PC-3 (cell line): ENCODE data around the gene CHPT1. TPM values are rescaled to one million over a fixed set of nuclear protein-coding genes. Genes with fewer than 3 reads are reported as not detected.

ENCODE experiments used
- ATAC-seq: fragments of 200-7000 bp; cut with Tn5 transposase; 2 replicates; pipeline ENCODE4 v1.9.1; 2020; ENCODE audit warnings: mild to moderate bottlenecking, moderate library complexity
- BruUV-seq: library from RNA; stranded (reverse); fragments of 400-500 nt; replicated peaks from 2 replicates; lab custom pipeline; 2021; lab: Mats Ljungman, UMichigan
- CTCF ChIA-PET: fragments of 300-600 bp; sonication (Branson Sonifier 250); formaldehyde crosslinking; loops from one replicate; lab custom pipeline; 2022; ENCODE audit warnings: antibody characterized with exemption; lab: Charles Lee
- POLR2A ChIA-PET: fragments of 300-600 bp; sonication (Branson Sonifier 250); formaldehyde crosslinking; loops from one replicate; lab custom pipeline; 2022; ENCODE audit warnings: antibody characterized with exemption; ENCODE audit not compliant: unreplicated experiment; lab: Charles Lee
- DNase-seq: peaks from one replicate; pipeline ENCODE4 v3.0.0-alpha.2; 2015
- H2AFZ ChIP-seq: fragments of 300-600 bp; sonication (generic); 2 replicates; pipeline ENCODE4 v1.6.0; 2016; ENCODE audit warnings: antibody characterized with exemption, low read length
- H3F3A ChIP-seq: fragments of 300-600 bp; sonication (generic); one replicate; pipeline ENCODE4 v1.6.0; 2017; ENCODE audit warnings: antibody characterized with exemption, low read length, control low read depth, mild to moderate bottlenecking; ENCODE audit not compliant: unreplicated experiment
- H3K27ac ChIP-seq: fragments of 300-600 bp; sonication (generic); 2 replicates; pipeline ENCODE4 v1.5.1; 2016; ENCODE audit warnings: mild to moderate bottlenecking, low read length
- H3K27me3 ChIP-seq: fragments of 300-600 bp; sonication (generic); 2 replicates; pipeline ENCODE4 v1.6.1; 2016; ENCODE audit warnings: low read length, mixed read lengths
- H3K36me3 ChIP-seq: fragments of 300-600 bp; sonication (generic); 2 replicates; pipeline ENCODE4 v1.6.1; 2016; ENCODE audit warnings: low read depth, mixed run types, low read length, mixed read lengths
- H3K4me1 ChIP-seq: fragments of 300-600 bp; sonication (generic); 2 replicates; pipeline ENCODE4 v1.5.1; 2016; ENCODE audit warnings: low read length; ENCODE audit not compliant: insufficient read depth
- H3K4me2 ChIP-seq: fragments of 300-600 bp; sonication (generic); 2 replicates; pipeline ENCODE4 v1.6.0; 2016; ENCODE audit warnings: low read length
- H3K4me3 ChIP-seq: fragments of 300-600 bp; sonication (generic); 2 replicates; pipeline ENCODE4 v1.5.1; 2016; ENCODE audit warnings: mild to moderate bottlenecking, low read length, mixed read lengths
- H3K79me2 ChIP-seq: fragments of 300-600 bp; sonication (generic); 2 replicates; pipeline ENCODE4 v1.6.1; 2017; ENCODE audit warnings: low read length, mixed read lengths
- H3K9ac ChIP-seq: fragments of 300-600 bp; sonication (generic); 2 replicates; pipeline ENCODE4 v1.6.0; 2016; ENCODE audit warnings: mild to moderate bottlenecking, low read length
- H3K9me2 ChIP-seq: fragments of 300-600 bp; sonication (generic); replicated peaks from 2 replicates; pipeline ENCODE4 v1.6.1; 2016; ENCODE audit warnings: mixed run types, low read length, mixed read lengths
- H3K9me3 ChIP-seq: fragments of 300-600 bp; sonication (generic); 2 replicates; pipeline ENCODE4 v1.6.1; 2016; ENCODE audit warnings: low read length, mixed read lengths
- H4K20me1 ChIP-seq: fragments of 300-600 bp; sonication (generic); 2 replicates; pipeline ENCODE4 v1.6.1; 2016; ENCODE audit warnings: low read length, mixed read lengths
- EZH2 ChIP-seq: fragments of 300-600 bp; sonication (generic); IDR thresholded peaks from one replicate; pipeline ENCODE4 v1.6.1; 2017; ENCODE audit warnings: antibody characterized with exemption, mild to moderate bottlenecking, low read length; ENCODE audit not compliant: unreplicated experiment
- EZH2phosphoT487 ChIP-seq: fragments of 300-600 bp; sonication (generic); IDR thresholded peaks from 2 replicates; pipeline ENCODE4 v1.6.1; 2018; ENCODE audit warnings: mild to moderate bottlenecking, antibody characterized with exemption, low read length, borderline replicate concordance
- intact Hi-C: fragments of 100-400 bp; cut with micrococcal nuclease; formaldehyde crosslinking; loops from 2 replicates; pipeline ENCODE4 v1.9.0; 2023
- total RNA-seq: library from RNA; depleted of rRNA; stranded (reverse); fragments of >200 nt; gene quantifications from 2 replicates; pipeline ENCODE4 v1.2.3, GENCODE V29; 2014
- TF ChIP-seq, protein P1 (sequence below): fragments of 300-600 bp; sonication (generic); conservative IDR thresholded peaks from 2 replicates; pipeline ENCODE4 v1.5.1; 2017; ENCODE audit warnings: antibody characterized with exemption, low read depth, mild to moderate bottlenecking, low read length

CHPT1 gene
- total RNA-seq, 1 experiment from 2014 or later, result 55.3 TPM

DNA sequence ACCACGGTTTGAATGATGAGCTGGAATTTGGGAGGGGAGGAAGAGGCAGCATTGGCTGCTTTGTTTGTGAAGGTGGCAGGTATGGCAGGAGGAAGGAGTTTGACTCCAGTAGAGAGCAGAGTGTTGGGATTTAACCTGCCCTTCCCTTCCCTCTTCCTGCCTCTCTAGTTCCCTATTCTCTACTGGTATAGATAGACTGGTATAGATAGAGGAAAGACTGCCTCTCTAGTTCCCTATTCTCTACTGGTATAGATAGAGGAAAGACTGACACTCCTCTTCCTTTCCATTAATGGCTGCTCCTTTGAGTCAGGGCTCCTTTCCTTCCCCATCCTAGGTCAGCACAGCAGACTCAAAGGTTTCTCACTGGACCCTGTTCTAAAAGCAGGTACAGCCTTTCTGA is 50.3 kb downstream of the CHPT1 start:
- intact Hi-C loops, result no loop called here
- ChIA-PET CTCF (no interaction called here), POLR2A (no interaction called here)
- Histone ChIP-seq H3K27ac (no peak overlapping the region), H3K79me2 (no peaks in the 10 kb centered on the region), H3K4me3 (no peak overlapping the region), H2AFZ (no peak overlapping the region), H3K9ac (no peak overlapping the region), H4K20me1 (no peaks in the 10 kb centered on the region), H3K4me1 (no peaks in the 10 kb centered on the region), H3K27me3 (no peaks in the 10 kb centered on the region), H3K4me2 (no peak overlapping the region), H3K9me2 (no peaks in the 10 kb centered on the region), H3F3A (no peaks in the 10 kb centered on the region), H3K9me3 (no peaks in the 10 kb centered on the region), H3K36me3 (no peaks in the 10 kb centered on the region)
- TF ChIP-seq, protein P1, sequence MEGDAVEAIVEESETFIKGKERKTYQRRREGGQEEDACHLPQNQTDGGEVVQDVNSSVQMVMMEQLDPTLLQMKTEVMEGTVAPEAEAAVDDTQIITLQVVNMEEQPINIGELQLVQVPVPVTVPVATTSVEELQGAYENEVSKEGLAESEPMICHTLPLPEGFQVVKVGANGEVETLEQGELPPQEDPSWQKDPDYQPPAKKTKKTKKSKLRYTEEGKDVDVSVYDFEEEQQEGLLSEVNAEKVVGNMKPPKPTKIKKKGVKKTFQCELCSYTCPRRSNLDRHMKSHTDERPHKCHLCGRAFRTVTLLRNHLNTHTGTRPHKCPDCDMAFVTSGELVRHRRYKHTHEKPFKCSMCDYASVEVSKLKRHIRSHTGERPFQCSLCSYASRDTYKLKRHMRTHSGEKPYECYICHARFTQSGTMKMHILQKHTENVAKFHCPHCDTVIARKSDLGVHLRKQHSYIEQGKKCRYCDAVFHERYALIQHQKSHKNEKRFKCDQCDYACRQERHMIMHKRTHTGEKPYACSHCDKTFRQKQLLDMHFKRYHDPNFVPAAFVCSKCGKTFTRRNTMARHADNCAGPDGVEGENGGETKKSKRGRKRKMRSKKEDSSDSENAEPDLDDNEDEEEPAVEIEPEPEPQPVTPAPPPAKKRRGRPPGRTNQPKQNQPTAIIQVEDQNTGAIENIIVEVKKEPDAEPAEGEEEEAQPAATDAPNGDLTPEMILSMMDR, result no peak
- no peak for ATAC-seq
- BruUV-seq, result no TSS peak
- no peak for DNase-seq

DNA sequence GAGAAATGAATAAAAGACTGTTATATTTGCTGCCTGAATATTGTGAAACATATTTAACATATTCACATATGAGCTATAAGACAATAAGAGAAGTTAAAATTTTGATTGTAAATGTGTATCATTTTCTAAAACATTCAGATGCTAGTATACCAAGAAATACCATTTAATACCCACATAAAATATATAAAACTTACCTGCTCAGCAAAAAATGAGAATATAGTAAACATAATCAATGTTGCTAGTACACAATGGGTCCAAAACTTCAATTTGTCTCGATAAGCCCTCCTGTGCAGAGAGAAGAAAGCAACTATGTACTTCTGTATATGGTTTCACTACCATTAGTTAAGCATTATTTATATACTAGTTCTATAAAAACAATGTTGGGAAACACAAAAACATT is 51.5 kb downstream of the CHPT1 start:
- no peak overlapping the region for H3K4me2 ChIP-seq
- no peaks in the 10 kb centered on the region for H3K27me3 ChIP-seq
- H4K20me1 ChIP-seq, result no peaks in the 10 kb centered on the region
- H3K9ac ChIP-seq, result no peak overlapping the region
- H3K4me3 ChIP-seq, result no peak overlapping the region
- ChIA-PET CTCF (no interaction called here), POLR2A (no interaction called here)
- no peaks in the 10 kb centered on the region for H3K36me3 ChIP-seq
- H3K9me2 ChIP-seq, result no peaks in the 10 kb centered on the region
- H3F3A ChIP-seq, result no peaks in the 10 kb centered on the region
- H3K4me1 ChIP-seq, result no peaks in the 10 kb centered on the region
- no peak for ATAC-seq
- TF ChIP-seq EZH2 (no peak), EZH2phosphoT487 (no peak)
- TF ChIP-seq, protein P1, result no peak
- no peak overlapping the region for H3K27ac ChIP-seq
- no peaks in the 10 kb centered on the region for H3K9me3 ChIP-seq
- no peak overlapping the region for H2AFZ ChIP-seq
- intact Hi-C loops, result no loop called here
- no TSS peak for BruUV-seq
- no peak for DNase-seq
- no peaks in the 10 kb centered on the region for H3K79me2 ChIP-seq

DNA sequence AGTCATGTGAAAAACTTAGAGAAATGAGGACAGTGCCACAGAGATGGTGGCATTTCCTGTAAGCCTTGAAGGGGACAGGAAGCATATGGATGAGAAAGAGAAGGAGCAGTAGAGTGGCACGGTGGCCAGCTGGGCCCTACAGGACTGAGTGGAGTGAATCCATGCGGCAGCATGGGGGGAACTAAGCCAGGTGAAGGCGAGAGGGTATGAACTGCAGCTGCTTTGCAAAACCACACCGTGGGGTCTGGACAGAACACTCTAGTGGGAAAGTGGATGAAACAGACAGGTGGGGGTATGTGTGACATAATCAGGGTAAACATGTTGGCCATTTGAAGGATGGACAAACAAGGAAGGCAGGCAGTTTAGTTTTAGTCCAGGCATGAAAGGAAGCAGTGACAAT is 52.2 kb downstream of the CHPT1 start:
- no peak for DNase-seq
- no peak overlapping the region for H3K27ac ChIP-seq
- no peak overlapping the region for H3K9ac ChIP-seq
- no peaks in the 10 kb centered on the region for H3K27me3 ChIP-seq
- H3F3A ChIP-seq, result no peaks in the 10 kb centered on the region
- no peaks in the 10 kb centered on the region for H3K4me1 ChIP-seq
- ChIA-PET POLR2A (no interaction called here), CTCF (no interaction called here)
- no peaks in the 10 kb centered on the region for H3K9me2 ChIP-seq
- intact Hi-C loops, result no loop called here
- H3K4me2 ChIP-seq, result no peak overlapping the region
- H3K36me3 ChIP-seq, result no peaks in the 10 kb centered on the region
- no peak overlapping the region for H3K4me3 ChIP-seq
- ATAC-seq, result no peak
- H3K79me2 ChIP-seq, result no peaks in the 10 kb centered on the region
- TF ChIP-seq EZH2phosphoT487, result no peak
- TF ChIP-seq, protein P1, result no peak
- TF ChIP-seq EZH2, result no peak
- no peaks in the 10 kb centered on the region for H4K20me1 ChIP-seq
- H2AFZ ChIP-seq, result no peak overlapping the region
- H3K9me3 ChIP-seq, result no peaks in the 10 kb centered on the region
- BruUV-seq, result no TSS peak
